Measurements from ENCODE around the gene CDAN1.
"Not testable (repeated sequence)": the region's sequence is repeated elsewhere in the genome, so short reads cannot be mapped to it uniquely, and the experiment has no call there.

CDAN1 gene

DNA sequence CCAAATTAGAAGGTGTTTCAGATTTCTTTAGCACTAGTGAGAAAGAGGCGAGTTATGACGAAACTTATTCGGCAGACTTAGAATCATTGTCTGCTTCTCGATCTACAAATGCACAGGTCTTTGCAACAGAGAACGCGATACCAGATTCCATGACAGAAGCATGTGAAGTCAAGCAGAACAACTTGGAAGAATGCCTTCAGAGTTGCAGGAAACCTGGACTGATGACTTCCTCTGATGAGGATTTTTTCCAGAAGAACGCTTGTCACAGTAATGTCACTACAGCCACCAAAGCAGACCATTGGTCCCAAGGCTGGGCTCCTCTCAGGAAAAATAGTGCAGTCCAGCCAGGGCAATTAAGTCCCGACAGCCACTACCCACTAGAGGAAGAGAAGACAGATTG, 50.6 kb downstream of the CDAN1 start:
- in situ Hi-C loops (cut with MboI; ENCODE audit: low pct_unique_long_range_greater_than_20kb, low sequenced_read_pairs, unreplicated experiment) = no loop called here
- TF ChIP-seq, protein P1, sequence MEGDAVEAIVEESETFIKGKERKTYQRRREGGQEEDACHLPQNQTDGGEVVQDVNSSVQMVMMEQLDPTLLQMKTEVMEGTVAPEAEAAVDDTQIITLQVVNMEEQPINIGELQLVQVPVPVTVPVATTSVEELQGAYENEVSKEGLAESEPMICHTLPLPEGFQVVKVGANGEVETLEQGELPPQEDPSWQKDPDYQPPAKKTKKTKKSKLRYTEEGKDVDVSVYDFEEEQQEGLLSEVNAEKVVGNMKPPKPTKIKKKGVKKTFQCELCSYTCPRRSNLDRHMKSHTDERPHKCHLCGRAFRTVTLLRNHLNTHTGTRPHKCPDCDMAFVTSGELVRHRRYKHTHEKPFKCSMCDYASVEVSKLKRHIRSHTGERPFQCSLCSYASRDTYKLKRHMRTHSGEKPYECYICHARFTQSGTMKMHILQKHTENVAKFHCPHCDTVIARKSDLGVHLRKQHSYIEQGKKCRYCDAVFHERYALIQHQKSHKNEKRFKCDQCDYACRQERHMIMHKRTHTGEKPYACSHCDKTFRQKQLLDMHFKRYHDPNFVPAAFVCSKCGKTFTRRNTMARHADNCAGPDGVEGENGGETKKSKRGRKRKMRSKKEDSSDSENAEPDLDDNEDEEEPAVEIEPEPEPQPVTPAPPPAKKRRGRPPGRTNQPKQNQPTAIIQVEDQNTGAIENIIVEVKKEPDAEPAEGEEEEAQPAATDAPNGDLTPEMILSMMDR (IDR thresholded peaks at IDR 0.05; ENCODE audit: extremely low read depth, insufficient read depth, missing control alignments) = no peak
- no peak for DNase-seq (ENCODE audit: low spot score)

DNA sequence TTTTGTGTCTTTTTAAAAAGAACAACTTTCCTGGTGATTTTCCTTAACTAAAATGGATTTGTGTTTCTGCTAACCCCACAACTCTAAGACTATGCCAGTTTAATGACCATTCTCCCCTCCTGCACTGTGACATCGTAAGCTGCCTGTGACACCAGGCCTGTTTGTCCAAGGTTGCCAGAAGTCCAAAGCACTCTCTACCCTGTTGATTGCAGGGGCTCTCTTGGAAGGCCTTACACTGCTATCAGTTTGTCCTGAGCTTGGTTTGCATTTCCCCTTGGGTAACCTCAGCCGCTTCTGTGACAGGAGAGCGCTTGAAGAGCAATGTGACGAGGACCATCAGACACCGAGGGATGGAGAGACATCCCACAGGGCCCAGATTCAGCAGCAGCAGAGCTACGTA, 55.8 kb downstream of the CDAN1 start:
- TF ChIP-seq, protein P1 (IDR thresholded peaks at IDR 0.05; ENCODE audit: extremely low read depth, insufficient read depth, missing control alignments) = no peak
- in situ Hi-C loops (cut with MboI; ENCODE audit: low pct_unique_long_range_greater_than_20kb, low sequenced_read_pairs, unreplicated experiment) = no loop called here
- DNase-seq (ENCODE audit: low spot score) = no peak

DNA sequence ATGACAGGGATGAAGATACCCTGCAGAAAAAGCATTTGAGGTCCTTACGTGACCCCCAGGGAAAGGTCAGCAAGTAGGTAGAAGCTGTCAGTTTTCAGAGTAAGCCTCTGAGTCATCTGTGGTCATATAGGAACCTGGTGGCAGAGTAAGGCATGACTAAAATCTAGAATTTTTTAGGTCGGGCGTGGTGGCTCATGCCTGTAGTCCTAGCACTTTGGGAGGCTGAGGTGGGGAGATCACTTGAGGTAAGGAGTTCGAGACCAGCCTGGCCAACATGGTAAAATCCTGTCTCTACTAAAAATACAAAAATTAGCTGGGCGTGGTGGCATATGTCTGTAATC, 56.8 kb downstream of the CDAN1 start:
- in situ Hi-C loops (cut with MboI; ENCODE audit: low pct_unique_long_range_greater_than_20kb, low sequenced_read_pairs, unreplicated experiment) = not testable (repeated sequence)
- DNase-seq (ENCODE audit: low spot score) = peak; percentile 55

DNA sequence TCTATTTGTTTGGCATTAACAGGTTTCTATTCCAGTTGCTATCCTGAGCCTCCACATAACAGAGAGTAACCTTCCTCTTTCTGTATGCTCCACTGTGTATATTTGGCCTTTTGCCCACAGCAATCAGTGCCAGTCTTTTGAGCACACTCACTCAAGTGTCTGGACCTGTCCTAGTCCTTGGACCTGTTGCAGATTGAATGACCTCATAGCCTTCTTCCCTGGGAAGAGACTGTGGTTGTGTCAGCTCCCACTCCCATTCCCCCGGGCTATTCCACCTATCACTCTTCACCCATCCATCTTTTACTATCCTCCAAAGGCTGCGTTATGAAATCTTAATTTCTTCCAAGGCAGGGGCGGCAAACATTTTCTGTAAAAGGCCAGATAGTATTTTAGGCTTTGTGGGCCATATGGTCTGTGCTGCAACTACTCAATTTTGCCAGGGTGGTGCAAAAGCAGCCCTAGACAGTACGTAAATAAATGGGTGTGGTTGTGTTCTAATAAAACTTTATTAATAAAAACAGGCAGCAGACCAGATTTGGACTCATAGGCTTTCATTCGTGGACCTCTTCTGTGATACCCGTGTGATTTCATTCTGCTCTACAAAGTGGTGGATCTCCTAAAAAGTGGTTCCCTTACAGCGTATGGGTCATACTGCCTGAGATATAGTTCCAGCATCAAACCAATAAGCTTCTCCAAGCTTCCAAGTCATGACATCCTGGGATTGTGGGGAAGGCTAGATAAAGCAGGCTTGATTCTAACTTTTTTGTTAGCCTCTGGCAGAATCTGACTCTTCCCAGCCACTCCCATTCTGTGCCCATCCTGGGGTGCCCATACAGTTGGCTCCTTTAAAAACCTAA, 57.4 kb downstream of the CDAN1 start:
- TF ChIP-seq, protein P1 (IDR thresholded peaks at IDR 0.05; ENCODE audit: extremely low read depth, insufficient read depth, missing control alignments) = no peak
- in situ Hi-C loops (cut with MboI; ENCODE audit: low pct_unique_long_range_greater_than_20kb, low sequenced_read_pairs, unreplicated experiment) = no loop called here
- DNase-seq (ENCODE audit: low spot score) = no peak

DNA sequence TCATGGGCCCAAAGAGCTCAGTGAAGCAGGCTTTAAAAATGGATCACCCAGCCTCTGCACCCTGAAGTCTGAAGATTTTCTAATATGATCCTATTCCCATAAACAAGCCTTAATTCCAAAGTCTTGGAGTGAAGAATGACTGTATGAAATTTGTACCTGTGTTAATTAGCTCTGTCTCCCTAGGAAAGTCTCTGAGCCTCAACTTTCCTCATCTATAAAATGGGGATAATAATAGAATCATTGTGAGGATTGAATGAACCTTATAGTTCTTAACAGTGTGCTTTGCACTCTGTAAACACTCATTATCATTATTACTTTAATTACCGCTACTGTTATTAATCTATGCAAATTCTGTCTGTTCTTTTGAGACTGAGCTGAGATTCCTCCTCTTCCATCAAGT, 61.9 kb downstream of the CDAN1 start:
- TF ChIP-seq, protein P1 (IDR thresholded peaks at IDR 0.05; ENCODE audit: extremely low read depth, insufficient read depth, missing control alignments) = no peak
- in situ Hi-C loops (cut with MboI; ENCODE audit: low pct_unique_long_range_greater_than_20kb, low sequenced_read_pairs, unreplicated experiment) = no loop called here
- DNase-seq (ENCODE audit: low spot score) = no peak

- DNase-seq (ENCODE audit: low spot score) = no peak
- in situ Hi-C loops (cut with MboI; ENCODE audit: low pct_unique_long_range_greater_than_20kb, low sequenced_read_pairs, unreplicated experiment) = no loop called here
- TF ChIP-seq, protein P1 (IDR thresholded peaks at IDR 0.05; ENCODE audit: extremely low read depth, insufficient read depth, missing control alignments) = no peak
Measured at GRCh38 chr15:42674472-42674871, 62.5 kb downstream of the CDAN1 start.

Measured in GM13977 (cell line).